Right lobe of liver (tissue), 6 donors: ENCODE results near the gene RAB8B. TPM values are rescaled to one million over a fixed set of nuclear protein-coding genes. Genes with fewer than 3 reads are reported as not detected.

Source experiments
- ATAC-seq, 4 donors: fragments of 200-7000 bp; cut with Tn5 transposase; one replicate each; pipeline ENCODE4 v1.9.1; 2020; ENCODE audit warnings: mild to moderate bottlenecking in 4 of 4, moderate library complexity in 4 of 4
- DNase-seq, 3 donors: peaks; one replicate each; pipeline ENCODE4 v3.0.0-alpha.2; 2020
- H3K27ac ChIP-seq, 3 donors: fragments of 200-600 bp; one replicate each; pipeline ENCODE4 v1.8.0; 2022
- H3K27me3 ChIP-seq, 2 donors: fragments of 200-600 bp; one replicate each; pipeline ENCODE4 v1.8.0; 2022
- H3K36me3 ChIP-seq, 4 donors: fragments of 200-600 bp; sonication (generic) in 1 of 4; one replicate each; pipeline versions ENCODE4 v1.5.1 to v1.8.0; 2017 to 2022; ENCODE audit warnings: control low read depth in 1 of 4
- H3K4me1 ChIP-seq, 4 donors: fragments of 200-600 bp; sonication (generic) in 1 of 4; one replicate each; pipeline versions ENCODE4 v1.5.1 to v1.8.0; 2017 to 2022; ENCODE audit warnings: control low read depth in 1 of 4
- H3K4me3 ChIP-seq, 3 donors: fragments of 200-600 bp; one replicate each; pipeline ENCODE4 v1.8.0; 2022
- H3K9me3 ChIP-seq, 4 donors: fragments of 200-600 bp; sonication (generic) in 1 of 4; one replicate each; pipeline versions ENCODE4 v1.5.1 to v1.8.0; 2017 to 2022; ENCODE audit warnings: control low read depth in 1 of 4
- POLR2A ChIP-seq: fragments of 450-650 bp; IDR thresholded peaks from one replicate; pipeline ENCODE4 v1.6.1; 2017; ENCODE audit warnings: antibody characterized with exemption, mild to moderate bottlenecking
- WGBS: methylation state at CpG from one replicate; pipeline ENCODE4 v1.1.6; 2018; ENCODE audit warnings: low coverage, low lambda C conversion rate; ENCODE audit not compliant: insufficient coverage; ENCODE audit errors: missing lambda C conversion rate; 5-methylcytosine and 5-hydroxymethylcytosine counted together
- intact Hi-C, 2 donors: fragments of 100-400 bp; cut with DNase I; formaldehyde crosslinking; loops; one replicate each; pipeline versions ENCODE4 v1.11.2 to v1.14.1; 2022
- total RNA-seq, 6 experiments: library from RNA; depleted of rRNA in 2 of 6; stranded (reverse); fragments of >200 nt in 2 of 6; fragmentation: NEBNext Ultra II Directional in 3 of 6; extraction: Animal tissue kit (Norgen Biotek cat#: 25700) in 3 of 6; gene quantifications; one replicate each; pipeline versions ENCODE4 v1.1.0 to v1.2.4, GENCODE V29; 2016 to 2023
- TF ChIP-seq, protein P1 (sequence below), 4 donors: fragments of 200-600 bp in 3 of 4; fragments of 450-650 bp in 1 of 4; IDR thresholded peaks; one replicate each; pipeline versions ENCODE4 v1.5.1 to v1.8.0; 2016 to 2022; ENCODE audit warnings: antibody characterized with exemption in 4 of 4, mild to moderate bottlenecking in 2 of 4
- donor health status: DM: no; HTN: yes; CAD: no.
- donor health status: DM: no; HTN: no; CAD: no.
- donor health status: DM: no; HTN: no; CAD: no.
- donor health status: DM: no; HTN: yes; CAD: no.
- donor health status: DM: no; HTN: yes; CAD: no.

RAB8B gene
- total RNA-seq, 6 experiments from 2014 or later, result 5.8 to 50.7 (median 14.3) TPM

- ATAC-seq (peak; percentile 95 to 99 (median 96)), DNase-seq (peak; percentile 94)
- H3K36me3 ChIP-seq, result peaks cover 4 to 29% (median 7%) of the 10 kb centered on the region in 4 donors
- TF ChIP-seq, protein P1, sequence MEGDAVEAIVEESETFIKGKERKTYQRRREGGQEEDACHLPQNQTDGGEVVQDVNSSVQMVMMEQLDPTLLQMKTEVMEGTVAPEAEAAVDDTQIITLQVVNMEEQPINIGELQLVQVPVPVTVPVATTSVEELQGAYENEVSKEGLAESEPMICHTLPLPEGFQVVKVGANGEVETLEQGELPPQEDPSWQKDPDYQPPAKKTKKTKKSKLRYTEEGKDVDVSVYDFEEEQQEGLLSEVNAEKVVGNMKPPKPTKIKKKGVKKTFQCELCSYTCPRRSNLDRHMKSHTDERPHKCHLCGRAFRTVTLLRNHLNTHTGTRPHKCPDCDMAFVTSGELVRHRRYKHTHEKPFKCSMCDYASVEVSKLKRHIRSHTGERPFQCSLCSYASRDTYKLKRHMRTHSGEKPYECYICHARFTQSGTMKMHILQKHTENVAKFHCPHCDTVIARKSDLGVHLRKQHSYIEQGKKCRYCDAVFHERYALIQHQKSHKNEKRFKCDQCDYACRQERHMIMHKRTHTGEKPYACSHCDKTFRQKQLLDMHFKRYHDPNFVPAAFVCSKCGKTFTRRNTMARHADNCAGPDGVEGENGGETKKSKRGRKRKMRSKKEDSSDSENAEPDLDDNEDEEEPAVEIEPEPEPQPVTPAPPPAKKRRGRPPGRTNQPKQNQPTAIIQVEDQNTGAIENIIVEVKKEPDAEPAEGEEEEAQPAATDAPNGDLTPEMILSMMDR (IDR thresholded peaks at IDR 0.05), result no peak
- peak; percentile 91 for TF ChIP-seq POLR2A
- peaks cover 0 to 9% (median 4%) of the 10 kb centered on the region in 4 donors for H3K4me1 ChIP-seq
- H3K27me3 ChIP-seq, result no peaks in the 10 kb centered on the region
- H3K27ac ChIP-seq, result peak within 1 kb of the TSS; percentile 87 to 97 (median 95)
- intact Hi-C loops, result no loop called here
- peak within 1 kb of the TSS; percentile 77 to 88 (median 85) for H3K4me3 ChIP-seq
- WGBS, result 0% methylated on average over 3 of the region's 60 CpGs
- H3K9me3 ChIP-seq, result no peaks in the 10 kb centered on the region
These were observed 32.1 kb upstream of the RAB8B start, which contains the start of gene RPS27L for GRCh38 chr15:63157118-63157843. Gene RPS27L, minus strand, starts transcription at chr15:63157477. Its CDS starts 72 bp downstream, at chr15:63157405.

DNA sequence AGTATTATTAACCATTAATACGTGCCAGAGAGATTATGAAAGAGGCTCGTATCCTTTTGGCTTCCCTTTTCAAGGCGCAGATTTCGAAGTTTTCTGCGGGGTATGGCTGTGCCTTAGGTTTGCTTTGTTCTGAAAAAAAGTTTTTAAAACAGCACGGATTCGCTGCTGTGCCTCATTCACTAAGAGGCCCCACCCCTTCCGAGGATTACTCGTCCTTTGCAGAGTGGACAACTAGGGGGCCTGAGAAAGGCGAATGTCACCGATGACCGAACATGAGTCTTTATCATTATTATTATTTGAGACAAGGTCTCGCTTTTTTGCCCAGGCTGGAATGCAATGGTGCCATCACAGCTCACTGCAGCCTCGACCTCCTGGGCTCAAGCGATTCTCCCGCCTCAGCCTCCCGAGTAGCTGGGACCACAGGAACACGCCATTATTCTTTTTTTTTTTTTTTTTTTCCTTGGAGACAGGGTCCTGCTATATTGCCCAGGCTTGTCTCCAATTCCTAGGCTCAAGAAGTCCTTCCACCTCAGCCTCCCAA is 31.4 kb upstream of the RAB8B start:
- no peaks in the 10 kb centered on the region for H3K9me3 ChIP-seq
- peaks cover 2 to 22% (median 5%) of the 10 kb centered on the region in 4 donors for H3K36me3 ChIP-seq
- DNase-seq, result no peak
- intact Hi-C loops, result no loop called here
- TF ChIP-seq, protein P1 (IDR thresholded peaks at IDR 0.05), result peak in 1 of 4 donors; percentile 9
- TF ChIP-seq POLR2A, result no peak
- peak overlapping the region; percentile 77 to 88 (median 85) for H3K4me3 ChIP-seq
- peak overlapping the region; percentile 87 to 97 (median 95) for H3K27ac ChIP-seq
- no peaks in the 10 kb centered on the region for H3K27me3 ChIP-seq
- peak; percentile 42 to 51 (median 50) for ATAC-seq
- H3K4me1 ChIP-seq, result peaks cover 0 to 9% (median 4%) of the 10 kb centered on the region in 4 donors
- 7% methylated on average over 18 of the region's 18 CpGs for WGBS

DNA sequence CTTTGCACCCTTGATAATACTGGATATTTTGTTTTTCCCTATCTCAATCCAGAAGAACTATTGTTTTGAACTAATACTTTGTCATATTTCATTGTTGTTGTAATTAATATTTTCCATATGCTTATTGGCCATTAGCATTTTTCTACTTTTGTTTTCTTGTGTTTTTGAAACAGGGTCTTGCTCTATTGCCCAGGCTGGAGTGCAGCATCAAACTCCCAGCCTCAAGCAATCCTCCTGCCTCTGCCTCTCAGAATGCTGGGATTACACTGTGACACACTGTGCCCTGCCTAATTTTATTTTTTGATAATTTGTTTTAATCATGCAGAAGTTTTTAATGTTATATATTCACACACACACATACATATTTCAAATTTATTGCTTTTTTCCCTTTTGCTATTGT is 28.8 kb upstream of the RAB8B start:
- Histone ChIP-seq H3K27me3 (no peaks in the 10 kb centered on the region), H3K4me1 (peaks cover 0 to 5% (median 2%) of the 10 kb centered on the region in 4 donors), H3K27ac (no peak overlapping the region), H3K4me3 (no peak overlapping the region), H3K9me3 (no peaks in the 10 kb centered on the region), H3K36me3 (no peaks in the 10 kb centered on the region)
- DNase-seq (no peak), ATAC-seq (no peak)
- intact Hi-C loops, result no loop called here
- TF ChIP-seq, protein P1 (IDR thresholded peaks at IDR 0.05), result no peak
- no peak for TF ChIP-seq POLR2A

GRCh38 chr15:63163217-63163616 is 26.2 kb upstream of the RAB8B start:
- Histone ChIP-seq H3K36me3 (no peaks in the 10 kb centered on the region), H3K4me3 (no peak overlapping the region), H3K27ac (no peak overlapping the region), H3K4me1 (no peaks in the 10 kb centered on the region), H3K9me3 (no peaks in the 10 kb centered on the region), H3K27me3 (no peaks in the 10 kb centered on the region)
- ATAC-seq (no peak), DNase-seq (no peak)
- 92% methylated on average over 4 of the region's 4 CpGs for WGBS
- intact Hi-C loops, result no loop called here
- TF ChIP-seq POLR2A, result no peak
- TF ChIP-seq, protein P1 (IDR thresholded peaks at IDR 0.05), result no peak
